ENCODE results near the gene ADGRB3.

GRCh38 chr6:69263297-69263696 lies 628.2 kb downstream of the ADGRB3 start:
- no peak for TF ChIP-seq POLR2AphosphoS5 (IDR thresholded peaks at IDR 0.05; ENCODE audit: borderline replicate concordance, low read depth, low read length)
- no peak for TF ChIP-seq EZH2 (IDR thresholded peaks at IDR 0.05)

Data from SK-N-MC (cell line).